Activated gamma-delta T cell treated with anti-CD3 and anti-CD28 coated beads, Interleukin-2, amount 50 U/mL, for 16 hours (primary cell): Measurements from ENCODE around the gene RASGRP4.
"Not testable (repeated sequence)": the region's sequence is repeated elsewhere in the genome, so short reads cannot be mapped to it uniquely, and the experiment has no call there.

ENCODE experiments used
- DNase-seq: peaks from one replicate; pipeline ENCODE4 v3.0.0-alpha.2; 2020; ENCODE audit warnings: low read depth

Gene RASGRP4

GRCh38 chr19:38413416-38413815, 12.6 kb downstream of the RASGRP4 start:
- DNase-seq, result no peak

GRCh38 chr19:38412961-38413360, 13.1 kb downstream of the RASGRP4 start:
- no peak for DNase-seq

GRCh38 chr19:38412491-38412890, 13.5 kb downstream of the RASGRP4 start:
- DNase-seq, result no peak

- DNase-seq, result not testable (repeated sequence)
Measured at GRCh38 chr19:38411898-38412297, 14.1 kb downstream of the RASGRP4 start.

- no peak for DNase-seq
Measured at GRCh38 chr19:38411041-38411712, 14.8 kb downstream of the RASGRP4 start.

GRCh38 chr19:38410407-38410806, 15.6 kb downstream of the RASGRP4 start:
- DNase-seq, result not testable (repeated sequence)

GRCh38 chr19:38409631-38410133, 16.3 kb downstream of the RASGRP4 start:
- no peak for DNase-seq

- DNase-seq, result no peak
Measured at GRCh38 chr19:38405276-38405675, 20.7 kb downstream of the RASGRP4 start.

- DNase-seq, result no peak
Measured at GRCh38 chr19:38404858-38405257, 21.2 kb downstream of the RASGRP4 start.

GRCh38 chr19:38402967-38403674, 22.9 kb downstream of the RASGRP4 start, which contains the start of gene FAM98C:
Gene FAM98C (plus strand): TSS chr19:38403093. CDS start chr19:38403154, 61 bp downstream.
- DNase-seq, result peak; percentile 95

- DNase-seq, result no peak
Measured at GRCh38 chr19:38402623-38402966, 23.4 kb downstream of the RASGRP4 start.

GRCh38 chr19:38401148-38401547, 24.9 kb downstream of the RASGRP4 start:
- no peak for DNase-seq

GRCh38 chr19:38400361-38400760, 25.7 kb downstream of the RASGRP4 start:
- no peak for DNase-seq

- no peak for DNase-seq
Measured at GRCh38 chr19:38399537-38399936, 26.5 kb downstream of the RASGRP4 start.

- DNase-seq, result no peak
Measured at GRCh38 chr19:38399081-38399480, 26.9 kb downstream of the RASGRP4 start.

GRCh38 chr19:38395381-38396114, 30.5 kb downstream of the RASGRP4 start:
- DNase-seq, result no peak

GRCh38 chr19:38394488-38394887, 31.5 kb downstream of the RASGRP4 start:
- peak; percentile 45 for DNase-seq

GRCh38 chr19:38392707-38393308, 33.2 kb downstream of the RASGRP4 start:
- DNase-seq, result no peak

- no peak for DNase-seq
Measured at GRCh38 chr19:38391911-38392464, 34.0 kb downstream of the RASGRP4 start.

GRCh38 chr19:38389957-38390924, 35.8 kb downstream of the RASGRP4 start:
- no peak for DNase-seq
